GM15510 (cell line): ENCODE data around the gene GMDS.

Source experiments
- POLR2A ChIP-seq: IDR thresholded peaks from 3 replicates; pipeline ENCODE4 v1.6.1; 2011; ENCODE audit warnings: borderline replicate concordance; ENCODE audit not compliant: insufficient read length; ENCODE audit errors: extremely low read depth

GMDS gene

DNA sequence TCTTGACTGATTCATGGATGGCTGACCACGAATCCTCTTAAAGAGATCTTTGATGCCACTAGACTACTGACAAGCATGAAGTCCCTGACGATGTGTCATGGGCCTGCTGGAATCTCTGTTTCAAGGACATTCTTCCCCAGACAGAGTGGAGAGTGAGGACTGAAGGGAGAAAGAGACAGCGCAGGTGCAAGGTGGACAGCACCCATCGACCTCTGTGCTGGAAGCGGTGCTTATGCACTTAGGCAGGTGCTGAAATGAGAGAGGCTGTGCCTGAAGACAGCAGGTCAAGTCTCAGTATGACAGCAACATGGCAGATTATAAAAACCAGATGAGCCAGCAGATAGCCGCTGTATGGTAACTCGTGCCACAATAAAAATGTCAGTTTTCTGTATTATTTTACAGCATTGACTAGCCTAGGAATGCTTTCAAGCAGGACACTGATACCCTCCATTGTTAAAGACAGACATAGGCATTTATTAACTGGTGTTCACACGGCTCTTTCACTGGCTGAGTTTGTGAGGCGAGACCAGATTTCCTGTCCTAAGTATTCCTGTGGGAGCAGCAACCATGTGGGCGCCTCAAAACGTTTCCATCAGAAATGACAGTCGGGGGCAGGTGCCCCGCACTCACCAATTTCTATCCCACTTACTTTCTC is 588.2 kb downstream of the GMDS start:
- TF ChIP-seq POLR2A = no peak

DNA sequence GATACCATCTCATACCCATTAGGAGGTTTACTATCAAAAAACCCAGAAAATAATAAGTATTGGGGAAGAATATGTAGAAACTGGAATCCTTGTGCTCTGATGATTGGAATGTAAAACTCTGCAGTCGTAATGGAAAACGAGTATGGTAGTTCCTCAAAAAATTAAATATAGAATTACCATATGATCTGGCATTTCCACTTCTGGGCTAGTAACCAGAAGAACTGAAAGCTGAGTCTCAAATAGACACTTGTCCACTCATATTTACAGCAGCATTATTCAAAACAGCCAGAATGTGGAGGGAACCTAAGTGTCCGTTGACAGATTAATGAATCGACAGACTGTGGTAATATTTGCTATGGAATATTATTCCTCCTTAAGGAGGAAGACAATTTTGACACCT is 591.4 kb downstream of the GMDS start:
- no peak for TF ChIP-seq POLR2A

DNA sequence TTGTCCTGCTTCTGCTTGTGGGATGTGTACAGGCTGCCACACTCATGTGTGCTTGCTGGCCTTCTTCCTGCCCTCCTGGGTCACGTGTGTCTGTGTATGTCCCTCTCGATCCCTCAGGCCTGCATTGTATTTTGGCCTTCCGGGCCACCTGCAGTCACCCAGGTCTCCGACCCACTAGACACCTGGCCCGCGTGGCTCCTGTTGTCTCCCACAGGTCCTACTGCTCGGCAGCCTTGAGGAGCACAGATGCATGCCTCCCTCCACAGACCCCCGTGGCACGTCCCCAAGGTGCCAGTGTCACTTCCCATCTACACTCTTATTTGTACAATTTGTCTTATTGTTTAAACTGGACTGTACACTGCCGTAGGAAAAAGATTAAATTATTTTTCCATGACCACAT is 592.6 kb downstream of the GMDS start:
- TF ChIP-seq POLR2A = no peak

DNA sequence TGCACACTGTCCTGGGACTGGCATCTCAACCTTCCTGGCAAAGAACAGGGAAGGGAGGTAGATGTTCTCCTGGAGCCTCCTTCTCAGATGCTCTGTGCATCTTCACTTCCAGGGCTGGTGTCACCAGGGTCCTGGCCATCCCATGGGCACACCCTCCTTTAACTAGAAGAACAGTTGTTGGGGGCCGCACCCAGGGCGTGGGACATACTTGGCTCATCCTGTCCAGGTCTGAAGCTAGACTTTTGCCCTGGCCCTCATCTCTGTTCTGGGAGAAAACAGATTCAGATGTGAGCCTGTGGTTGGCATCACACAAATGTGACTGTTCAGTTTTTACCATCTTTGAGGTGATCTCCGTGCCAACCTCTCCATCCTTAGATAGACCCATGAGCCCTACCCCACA is 594.0 kb downstream of the GMDS start:
- no peak for TF ChIP-seq POLR2A

DNA sequence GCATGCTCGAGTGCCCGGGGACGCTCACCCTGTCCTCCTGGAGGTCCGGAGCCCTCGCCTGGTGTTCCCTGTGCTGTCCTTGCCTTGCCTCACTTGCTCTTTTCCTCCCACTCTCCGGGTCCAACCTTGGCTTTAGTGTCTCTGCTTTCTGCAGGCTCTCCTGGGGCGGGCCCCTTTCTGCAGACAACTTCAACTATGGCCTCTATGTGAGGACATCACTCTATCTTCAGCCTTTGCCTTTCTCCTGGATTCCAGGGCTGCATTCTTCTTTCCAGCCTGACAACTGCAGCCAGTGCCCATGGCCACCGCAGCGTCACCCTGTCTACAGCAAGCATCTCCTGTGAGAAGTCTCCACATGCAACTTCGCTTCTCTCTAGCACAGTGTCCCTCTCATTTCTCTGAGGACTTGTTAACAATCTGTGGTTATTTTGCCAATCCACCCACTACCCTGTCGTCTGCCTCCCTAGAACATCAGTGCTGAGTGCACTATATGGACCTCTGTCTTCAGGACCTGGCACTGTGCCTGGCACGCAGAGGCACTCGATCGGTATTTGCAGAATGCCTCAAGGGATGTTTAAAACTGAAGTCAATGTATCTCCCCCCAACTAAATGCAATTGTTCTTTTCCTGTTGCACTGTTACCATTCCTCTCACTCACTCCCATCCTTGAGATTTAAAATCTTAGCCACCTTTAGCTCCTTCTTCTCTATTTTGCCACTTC is 599.8 kb downstream of the GMDS start:
- no peak for TF ChIP-seq POLR2A

DNA sequence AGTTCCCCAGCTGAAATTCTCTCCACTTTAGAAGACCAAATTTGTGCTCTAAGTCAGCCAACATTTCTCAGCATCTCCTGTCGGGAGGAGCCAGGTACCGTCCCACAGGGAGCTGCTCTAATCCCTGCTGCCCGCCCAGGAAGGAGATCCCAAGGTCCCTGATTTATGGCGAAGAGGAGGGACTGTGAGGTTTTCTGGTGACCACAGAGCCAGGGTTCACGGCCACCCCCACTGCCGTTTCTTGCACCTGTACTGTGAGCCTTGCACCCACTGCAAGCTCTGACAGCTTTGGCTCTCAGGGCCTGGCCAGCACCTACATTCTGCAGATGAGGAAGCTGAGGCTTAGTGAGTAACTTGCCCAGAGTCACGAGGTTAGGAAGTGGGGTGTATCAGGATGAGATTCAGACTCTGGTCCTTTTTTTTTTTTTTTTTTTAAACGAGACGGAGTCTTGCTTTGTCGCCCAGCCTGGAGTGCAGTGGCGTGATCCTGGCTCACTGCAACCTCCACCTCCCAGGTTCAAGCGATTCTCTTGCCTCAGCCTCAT is 600.8 kb downstream of the GMDS start:
- no peak for TF ChIP-seq POLR2A

DNA sequence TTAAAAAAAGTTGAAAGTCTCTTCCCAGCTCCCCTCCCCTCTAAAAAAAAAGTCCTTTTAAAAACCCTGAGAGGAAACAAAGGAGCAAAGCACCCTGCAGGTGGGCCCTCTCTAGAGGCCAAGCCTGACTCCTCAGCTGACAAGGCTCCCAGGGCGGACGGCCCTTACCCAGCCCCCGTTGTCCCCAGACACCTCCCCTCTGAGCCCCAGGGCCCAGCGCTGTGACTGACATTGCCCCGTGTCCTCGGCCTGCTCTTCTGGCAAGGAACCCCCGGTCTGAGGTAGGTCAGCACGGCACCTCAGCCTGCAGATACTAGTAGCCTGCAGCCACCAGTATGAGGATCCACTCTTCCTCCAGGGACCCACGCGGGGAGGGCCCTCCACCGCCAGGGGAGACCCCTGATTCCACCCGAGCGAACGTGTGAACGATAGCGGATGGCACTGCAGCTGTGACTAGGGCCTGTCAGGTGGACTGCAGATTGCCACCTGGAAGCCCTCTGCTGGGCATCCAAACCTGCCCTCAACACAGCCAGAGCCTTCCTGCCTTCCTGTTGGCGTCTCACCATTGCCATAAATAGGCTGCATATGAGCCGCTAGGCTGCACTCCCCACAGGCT is 601.5 kb downstream of the GMDS start:
- no peak for TF ChIP-seq POLR2A

DNA sequence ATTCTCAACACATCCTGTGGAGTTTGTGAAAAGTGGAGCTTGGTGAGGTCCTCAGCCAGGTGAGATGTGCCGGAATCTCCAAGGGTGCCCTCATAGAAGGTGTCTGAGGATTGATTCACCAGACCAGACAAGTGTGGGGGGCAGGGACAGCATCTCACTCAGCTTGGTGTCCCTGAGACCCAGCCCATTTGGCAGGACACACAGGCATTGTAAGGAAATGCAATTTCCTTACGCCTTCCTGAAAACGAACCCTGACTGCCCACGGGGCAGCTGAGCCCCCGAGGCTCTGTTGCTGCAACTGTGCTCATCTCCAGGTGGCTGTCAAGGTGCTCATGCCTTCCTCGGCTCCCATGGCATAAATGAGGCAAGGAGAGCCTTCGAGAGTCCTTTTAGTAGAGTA is 602.3 kb downstream of the GMDS start:
- no peak for TF ChIP-seq POLR2A

DNA sequence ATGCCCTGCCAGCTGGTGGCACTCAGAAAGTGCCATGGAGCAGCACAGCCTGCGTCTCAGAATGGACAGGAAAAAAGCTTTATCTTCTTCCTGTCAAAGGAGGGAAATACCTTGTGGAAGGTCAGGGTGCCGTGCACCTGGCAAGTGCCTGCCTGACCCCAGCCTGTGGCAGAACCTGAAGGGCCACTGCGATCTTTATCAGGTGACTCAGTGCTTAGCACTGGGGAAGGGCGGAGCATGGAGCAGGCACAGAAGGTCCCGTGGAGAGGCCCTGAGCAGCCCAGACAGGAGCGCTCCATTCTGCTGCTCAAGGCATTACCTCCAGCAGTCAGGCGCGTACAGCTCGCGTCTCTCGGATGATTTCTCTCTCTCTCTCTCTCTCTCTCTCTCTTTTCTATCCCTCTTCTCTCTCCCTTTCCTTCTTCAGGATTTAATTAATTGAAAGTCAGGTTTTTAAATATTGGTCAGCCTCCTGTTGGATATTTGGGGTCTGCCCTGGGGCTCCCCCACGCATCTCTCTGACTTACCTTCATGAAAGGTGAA is 604.0 kb downstream of the GMDS start:
- no peak for TF ChIP-seq POLR2A

DNA sequence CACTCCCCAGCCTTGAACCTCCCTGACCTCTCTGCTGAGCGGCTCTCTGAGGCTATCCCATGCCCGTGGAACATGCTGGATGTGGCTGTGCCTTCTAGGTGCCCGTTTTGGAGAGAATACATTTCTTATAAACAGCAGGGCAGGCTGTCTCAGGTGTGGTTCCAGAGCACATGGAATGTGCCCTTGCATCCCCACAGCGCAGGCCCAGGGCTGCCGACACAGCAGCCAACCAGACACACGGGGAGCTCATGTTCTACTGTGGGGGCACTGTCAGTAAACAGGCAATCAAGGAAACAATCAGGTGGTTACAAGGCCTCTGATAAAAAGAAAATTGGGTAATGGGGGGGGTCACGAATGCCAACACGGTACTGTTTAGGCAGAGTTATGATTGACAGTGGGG is 604.9 kb downstream of the GMDS start:
- TF ChIP-seq POLR2A = no peak

DNA sequence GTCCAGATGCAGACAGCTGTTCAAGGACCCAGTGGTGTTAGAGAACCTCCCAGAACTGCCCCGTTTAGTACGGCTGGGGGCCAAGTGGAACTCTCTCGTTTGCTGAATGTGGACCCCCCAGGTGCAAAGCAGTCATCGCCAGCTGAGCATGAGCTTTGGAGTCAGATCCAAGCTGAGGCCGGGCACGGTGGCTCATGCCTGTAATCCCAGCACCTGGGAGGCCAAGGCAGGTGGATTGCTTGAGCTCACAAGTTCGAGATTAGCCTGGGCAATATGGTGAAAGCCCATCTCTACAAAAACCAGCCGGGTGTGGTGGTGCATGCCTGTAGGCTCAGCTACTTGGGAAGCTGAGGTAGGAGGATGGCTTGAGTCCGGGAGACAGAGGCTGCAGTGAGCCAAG is 606.0 kb downstream of the GMDS start:
- TF ChIP-seq POLR2A = no peak

DNA sequence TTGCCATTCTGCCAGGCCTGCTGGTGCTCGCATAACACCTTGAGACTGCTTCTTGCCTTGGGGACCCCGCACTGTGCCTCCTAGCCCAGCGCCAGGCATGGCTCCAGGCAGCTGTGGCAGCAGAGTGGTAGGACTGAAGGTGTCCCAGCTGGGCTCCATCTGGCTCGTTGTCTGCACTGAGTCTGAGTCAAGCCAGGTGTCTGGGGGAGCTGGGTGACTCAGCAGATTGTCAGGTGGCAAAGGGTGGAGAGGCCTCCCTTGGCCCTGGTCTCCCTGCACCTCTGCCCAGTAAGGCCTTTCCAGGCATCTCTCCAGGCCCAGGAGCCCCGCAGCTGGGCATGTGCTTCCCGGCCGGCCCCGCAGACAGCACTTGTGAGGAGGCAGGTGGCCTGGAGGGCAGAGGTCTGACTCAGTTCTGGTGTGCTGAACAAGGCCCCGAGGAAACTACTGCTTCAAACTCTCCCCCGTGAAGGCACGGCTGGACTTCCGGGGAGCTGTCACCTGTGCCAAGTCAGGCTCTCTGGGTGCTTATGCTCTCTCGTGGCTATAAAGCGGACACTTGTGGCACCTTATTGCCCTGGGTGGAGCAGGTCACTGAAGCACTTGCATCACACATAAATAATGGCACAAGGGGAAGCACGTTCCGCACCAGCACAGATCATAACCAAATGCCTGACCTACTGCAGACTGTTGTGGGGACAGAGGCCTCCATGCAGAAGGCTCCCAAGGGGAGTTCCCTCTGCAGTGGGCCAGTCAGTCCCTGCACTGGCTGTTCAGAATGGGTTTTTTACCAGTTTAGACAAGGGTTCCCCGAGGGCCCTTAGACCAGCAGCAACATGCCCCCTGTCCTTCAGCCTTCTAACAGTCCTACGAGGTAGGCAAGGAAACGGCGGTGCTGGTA is 608.2 kb downstream of the GMDS start:
- no peak for TF ChIP-seq POLR2A

DNA sequence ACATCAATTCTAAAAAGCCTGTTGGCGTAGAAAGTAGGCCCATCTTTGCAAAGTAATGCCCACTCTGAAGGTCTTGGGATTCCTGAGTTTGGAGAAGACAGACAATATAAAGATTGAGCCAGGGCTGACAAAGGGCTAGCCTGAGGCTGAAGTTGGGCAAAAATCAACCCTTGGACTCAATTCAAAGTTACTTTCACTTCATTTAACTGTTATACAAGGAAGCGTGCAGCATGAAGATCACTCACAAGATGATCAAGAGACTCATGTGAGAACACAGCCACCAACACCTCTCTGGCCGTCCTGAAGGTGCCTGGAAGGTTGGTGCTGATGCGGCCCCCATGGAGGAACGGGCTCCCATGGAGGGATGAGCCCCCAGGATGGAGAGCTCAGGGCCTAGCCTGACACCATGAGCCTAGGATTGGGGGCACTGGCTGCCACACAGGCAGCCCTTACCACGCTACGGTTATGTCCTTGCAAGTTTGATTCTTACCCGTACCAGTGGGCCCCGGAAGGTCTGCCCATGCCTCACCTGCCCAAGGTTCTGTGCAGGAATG is 609.1 kb downstream of the GMDS start:
- TF ChIP-seq POLR2A = no peak

DNA sequence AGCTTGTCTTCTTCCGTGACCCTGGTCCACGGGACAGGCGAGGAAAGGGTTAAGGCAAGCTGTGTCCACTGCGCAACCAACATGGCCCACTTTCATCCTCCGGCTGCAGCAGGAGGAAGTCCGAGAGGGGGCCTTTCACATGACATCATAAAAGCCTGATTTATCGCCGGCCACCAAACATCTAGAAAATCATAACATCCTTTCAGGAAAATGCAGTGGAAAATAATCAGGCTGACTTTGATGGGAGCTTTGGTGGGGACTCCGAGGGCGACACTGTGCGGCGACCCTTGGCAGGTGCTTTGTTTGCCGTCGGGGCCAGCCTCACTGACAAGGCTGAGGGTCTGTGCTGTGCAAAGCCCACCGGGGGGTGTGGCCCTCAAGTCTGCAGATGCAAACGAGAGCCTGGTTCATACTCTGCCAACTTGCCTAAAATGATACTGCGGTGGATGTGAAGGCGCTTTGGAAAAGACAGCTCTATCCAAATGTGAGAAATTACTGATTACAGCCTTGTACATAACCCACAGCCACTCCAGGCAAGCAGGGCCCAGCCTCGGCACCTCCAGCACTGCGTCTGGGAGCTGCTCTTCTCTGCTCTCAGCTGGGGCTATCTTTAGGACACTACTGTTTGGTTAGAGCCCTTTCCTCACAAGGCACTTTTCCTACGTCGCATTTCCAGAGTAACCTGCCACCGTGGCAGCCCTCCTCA is 609.9 kb downstream of the GMDS start:
- no peak for TF ChIP-seq POLR2A

DNA sequence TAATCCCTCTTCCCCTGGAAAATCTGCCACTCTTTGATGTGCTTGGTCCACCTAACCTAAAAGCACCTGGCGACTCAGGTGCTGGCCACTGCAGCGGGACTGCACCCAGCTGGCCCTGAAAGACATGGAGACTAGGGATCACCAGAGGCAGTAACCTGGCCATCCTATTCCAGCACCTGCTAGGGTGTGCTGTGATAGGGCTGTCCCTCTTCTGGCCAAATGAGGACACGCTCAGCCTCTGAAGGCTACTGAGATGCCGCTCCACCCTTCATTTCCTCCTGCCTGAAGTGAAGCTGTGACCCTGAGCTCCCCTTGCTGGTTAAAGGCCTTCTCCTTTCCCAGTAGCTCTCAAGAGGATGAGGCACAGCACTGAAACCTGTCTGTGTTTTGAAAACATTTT is 611.3 kb downstream of the GMDS start:
- no peak for TF ChIP-seq POLR2A
